Type B pancreatic cell (in vitro differentiated cells): Measurements from ENCODE around the gene PCGF5. TPM values are rescaled to one million over a fixed set of nuclear protein-coding genes. Genes with fewer than 3 reads are reported as not detected.
A peak's percentile ranks its signal among the peaks of the same experiment; 100 is the strongest.
"Not testable (repeated sequence)": the region's sequence is repeated elsewhere in the genome, so short reads cannot be mapped to it uniquely, and the experiment has no call there.

ENCODE experiments used
- DNase-seq: peaks from one replicate; pipeline ENCODE4 v3.0.0; 2021; ENCODE audit warnings: mixed read lengths; ENCODE audit not compliant: unreplicated experiment; ENCODE audit errors: extremely low spot score
- H3K27ac Mint-ChIP-seq: 2 replicates; pipeline ENCODE4 v1.8.0; 2021; ENCODE audit warnings: mild to moderate bottlenecking, mixed read lengths
- H3K27me3 Mint-ChIP-seq: 2 replicates; pipeline ENCODE4 v1.8.0; 2021; ENCODE audit warnings: mixed read lengths
- H3K36me3 Mint-ChIP-seq: 2 replicates; pipeline ENCODE4 v1.8.0; 2021; ENCODE audit warnings: mixed read lengths
- H3K4me1 Mint-ChIP-seq: one replicate; pipeline ENCODE4 v1.8.0; 2021; ENCODE audit warnings: mixed read lengths; ENCODE audit not compliant: unreplicated experiment
- H3K4me3 Mint-ChIP-seq: 2 replicates; pipeline ENCODE4 v1.8.0; 2021; ENCODE audit warnings: mild to moderate bottlenecking, mixed read lengths
- H3K9me3 Mint-ChIP-seq: 2 replicates; pipeline ENCODE4 v1.8.0; 2021; ENCODE audit warnings: mixed read lengths
- CTCF ChIP-seq: fragments of 200-600 bp; sonication (generic); conservative IDR thresholded peaks from 2 replicates; pipeline ENCODE4 v1.5.0; 2021; ENCODE audit warnings: antibody characterized with exemption, mild to moderate bottlenecking
- long read RNA-seq: library from polyadenylated mRNA; unstranded; transcript quantifications from one replicate; pipeline ENCODE4 v2.0.0, GENCODE V29; 2020
- total RNA-seq: library from RNA; stranded (reverse); gene quantifications from 2 replicates; pipeline ENCODE4 v1.2.1, GENCODE V29; 2021; ENCODE audit warnings: low replicate concordance

Gene PCGF5
- total RNA-seq = 12.0 and 14.7 TPM in 2 replicates
- long read RNA-seq, full-length matches to known transcripts = 4 of 7 reads
- long read RNA-seq, partial matches to known transcripts = 2 of 7 reads
- long read RNA-seq, other reads (novel, unspliced or antisense) = 1 of 7 reads

GRCh38 chr10:91220194-91220953 lies at the start of gene PCGF5:
Gene PCGF5, plus strand, starts transcription at chr10:91220663. Its CDS starts 2,209 bp downstream, at chr10:91222872.
- peaks cover 52% of the 10 kb centered on the region for H3K27me3 Mint-ChIP-seq
- peak within 1 kb of the TSS; percentile 94 for H3K4me3 Mint-ChIP-seq
- DNase-seq = peak; percentile 92
- H3K27ac Mint-ChIP-seq = peak within 1 kb of the TSS; percentile 86
- peak; percentile 65 for TF ChIP-seq CTCF
- peaks cover 8% of the 10 kb centered on the region for H3K36me3 Mint-ChIP-seq
- H3K9me3 Mint-ChIP-seq = no peaks in the 10 kb centered on the region
- peaks cover 7% of the 10 kb centered on the region for H3K4me1 Mint-ChIP-seq

GRCh38 chr10:91171485-91171884 lies 49.0 kb upstream of the PCGF5 start:
- H3K4me3 Mint-ChIP-seq = no peak overlapping the region
- H3K27me3 Mint-ChIP-seq = peaks cover 23% of the 10 kb centered on the region
- no peaks in the 10 kb centered on the region for H3K4me1 Mint-ChIP-seq
- no peak for TF ChIP-seq CTCF
- DNase-seq = no peak
- H3K9me3 Mint-ChIP-seq = peaks cover 10% of the 10 kb centered on the region
- peaks cover 3% of the 10 kb centered on the region for H3K36me3 Mint-ChIP-seq
- no peak overlapping the region for H3K27ac Mint-ChIP-seq

DNA sequence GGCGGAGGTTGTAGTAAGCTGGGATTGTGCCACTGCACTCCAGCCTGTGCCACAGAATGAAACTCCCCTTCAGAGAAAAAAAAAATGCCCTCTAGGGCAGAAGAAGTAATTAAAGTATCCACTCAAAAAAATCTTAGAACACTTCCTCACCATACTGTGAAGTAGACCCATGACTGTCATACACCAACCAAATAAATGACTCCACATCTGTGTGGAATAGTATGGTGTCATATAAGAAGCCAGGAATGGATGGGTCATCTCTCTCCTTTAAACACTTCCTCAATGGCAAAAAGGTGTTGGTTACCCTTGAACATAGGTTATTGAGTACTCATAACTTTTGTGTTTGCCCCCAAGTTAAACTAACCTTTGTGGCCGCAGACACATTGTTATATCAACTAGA lies 48.1 kb upstream of the PCGF5 start:
- H3K4me1 Mint-ChIP-seq = no peaks in the 10 kb centered on the region
- H3K9me3 Mint-ChIP-seq = peaks cover 10% of the 10 kb centered on the region
- no peak for TF ChIP-seq CTCF
- DNase-seq = no peak
- peaks cover under 1% of the 10 kb centered on the region for H3K36me3 Mint-ChIP-seq
- no peak overlapping the region for H3K27ac Mint-ChIP-seq
- H3K4me3 Mint-ChIP-seq = no peak overlapping the region
- H3K27me3 Mint-ChIP-seq = peaks cover 14% of the 10 kb centered on the region

- DNase-seq = no peak
- no peak overlapping the region for H3K27ac Mint-ChIP-seq
- peaks cover 16% of the 10 kb centered on the region for H3K9me3 Mint-ChIP-seq
- H3K27me3 Mint-ChIP-seq = peaks cover 22% of the 10 kb centered on the region
- no peak for TF ChIP-seq CTCF
- H3K4me1 Mint-ChIP-seq = no peaks in the 10 kb centered on the region
- H3K36me3 Mint-ChIP-seq = no peaks in the 10 kb centered on the region
- no peak overlapping the region for H3K4me3 Mint-ChIP-seq
Measured at GRCh38 chr10:91185239-91185875, 35.1 kb upstream of the PCGF5 start.

- no peaks in the 10 kb centered on the region for H3K4me1 Mint-ChIP-seq
Measured at GRCh38 chr10:91187156-91187555, 33.3 kb upstream of the PCGF5 start.

GRCh38 chr10:91188010-91188409 lies 32.5 kb upstream of the PCGF5 start:
- not testable (repeated sequence) for DNase-seq, H3K36me3 Mint-ChIP-seq, H3K9me3 Mint-ChIP-seq, H3K4me3 Mint-ChIP-seq, H3K4me1 Mint-ChIP-seq, H3K27ac Mint-ChIP-seq
- H3K27me3 Mint-ChIP-seq = peaks cover 13% of the 10 kb centered on the region

More at GRCh38 chr10:91187156-91187555, 33.3 kb upstream of the PCGF5 start:
- Mint-ChIP-seq H3K36me3 (no peaks in the 10 kb centered on the region), H3K27ac (no peak overlapping the region), H3K4me3 (no peak overlapping the region), H3K27me3 (peaks cover 20% of the 10 kb centered on the region), H3K9me3 (peaks cover 5% of the 10 kb centered on the region)
- no peak for TF ChIP-seq CTCF
- DNase-seq = no peak
